ENCODE measurements around the gene HPGD. TPM values are rescaled to one million over a fixed set of nuclear protein-coding genes. Genes with fewer than 3 reads are reported as not detected.

Gene HPGD
- total and polyA plus RNA-seq, 2 of the 8 experiments (the other 6 are each of a cell fraction or from before 2014, with no cell fraction given): 1.1 to 1.3 TPM

- TF ChIP-seq EZH2 (IDR thresholded peaks at IDR 0.05; ENCODE audit: low read depth, low read length, severe bottlenecking) (no peak), RNF2 (IDR thresholded peaks at IDR 0.05; ENCODE audit: borderline replicate concordance, low read depth, low read length, missing control alignments, poor library complexity, severe bottlenecking) (no peak), POU5F1 (IDR thresholded peaks at IDR 0.05; ENCODE audit: low read depth, low read length) (no peak)
These were observed 42.2 kb upstream of the HPGD start (continued) for GRCh38 chr4:174564529-174564928.
